AG09309 (cell line): ENCODE data around the gene LLGL2.
A peak's percentile ranks its signal among the peaks of the same experiment; 100 is the strongest.

Source experiments
- DNase-seq: peaks from one replicate; pipeline ENCODE4 v3.0.0-alpha.2; 2010; ENCODE audit warnings: low read depth
- H3K4me3 ChIP-seq: 2 replicates; pipeline ENCODE4 v1.5.1; 2011; ENCODE audit warnings: mild to moderate bottlenecking, low read depth, low read length, moderate library complexity; ENCODE audit not compliant: control insufficient read depth
- CTCF ChIP-seq: IDR thresholded peaks from 2 replicates; pipeline ENCODE4 v1.5.1; 2011; ENCODE audit warnings: mild to moderate bottlenecking, low read depth, low read length, inconsistent platforms; ENCODE audit not compliant: insufficient read depth, control insufficient read depth; ENCODE audit errors: missing control alignments

Gene LLGL2

GRCh38 chr17:75557852-75558665, 32.6 kb downstream of the LLGL2 start:
- no peak for DNase-seq
- H3K4me3 ChIP-seq = no peak overlapping the region
- no peak for TF ChIP-seq CTCF

GRCh38 chr17:75558666-75559530, 33.4 kb downstream of the LLGL2 start:
- no peak for DNase-seq
- H3K4me3 ChIP-seq = no peak overlapping the region
- no peak for TF ChIP-seq CTCF

- no peak for DNase-seq
- TF ChIP-seq CTCF = no peak
- no peak overlapping the region for H3K4me3 ChIP-seq
These were observed 34.5 kb downstream of the LLGL2 start for GRCh38 chr17:75559958-75560533.

GRCh38 chr17:75561927-75562603, 36.6 kb downstream of the LLGL2 start:
- TF ChIP-seq CTCF = no peak
- peak; percentile 24 for DNase-seq

GRCh38 chr17:75563063-75563758, 37.7 kb downstream of the LLGL2 start:
- no peak for DNase-seq
- no peak for TF ChIP-seq CTCF
- H3K4me3 ChIP-seq = no peak overlapping the region

More at GRCh38 chr17:75561927-75562603, 36.6 kb downstream of the LLGL2 start:
- no peak overlapping the region for H3K4me3 ChIP-seq
